Hepatocyte (in vitro differentiated cells): Measurements from ENCODE around the gene DHRS1. TPM values are rescaled to one million over a fixed set of nuclear protein-coding genes. Genes with fewer than 3 reads are reported as not detected.

Source experiments
- DNase-seq: peaks from one replicate; pipeline ENCODE4 v3.0.0-alpha.2; 2016; ENCODE audit warnings: low spot score
- H2AFZ ChIP-seq: fragments of 200-600 bp; sonication (generic); 2 replicates; pipeline ENCODE4 v1.6.0; 2016; ENCODE audit warnings: antibody characterized with exemption, mild to moderate bottlenecking
- H3K27ac ChIP-seq: fragments of 200-600 bp; sonication (generic); 2 replicates; pipeline ENCODE4 v1.5.1; 2016; ENCODE audit warnings: mild to moderate bottlenecking
- H3K27me3 ChIP-seq: fragments of 200-600 bp; sonication (generic); 2 replicates; pipeline ENCODE4 v1.6.1; 2016
- H3K36me3 ChIP-seq: fragments of 200-600 bp; sonication (generic); replicated peaks from 2 replicates; pipeline ENCODE4 v1.5.1; 2016; ENCODE audit warnings: low read depth; ENCODE audit not compliant: insufficient read depth
- H3K4me1 ChIP-seq: fragments of 200-600 bp; sonication (generic); 2 replicates; pipeline ENCODE4 v1.5.1; 2016; ENCODE audit warnings: mild to moderate bottlenecking, moderate library complexity; ENCODE audit not compliant: insufficient read depth
- H3K4me2 ChIP-seq: fragments of 200-600 bp; sonication (generic); 2 replicates; pipeline ENCODE4 v1.6.0; 2016
- H3K4me3 ChIP-seq: fragments of 200-600 bp; sonication (generic); 2 replicates; pipeline ENCODE4 v1.5.1; 2016; ENCODE audit warnings: mild to moderate bottlenecking
- H3K79me2 ChIP-seq: fragments of 200-600 bp; sonication (generic); 2 replicates; pipeline ENCODE4 v1.6.0; 2017; ENCODE audit warnings: mild to moderate bottlenecking
- H3K9me2 ChIP-seq: fragments of 200-600 bp; sonication (generic); replicated peaks from 2 replicates; pipeline ENCODE4 v1.6.0; 2017; ENCODE audit warnings: mild to moderate bottlenecking; ENCODE audit not compliant: insufficient read depth
- H3K9me3 ChIP-seq: fragments of 200-600 bp; sonication (generic); 2 replicates; pipeline ENCODE4 v1.5.1; 2016; ENCODE audit warnings: low read depth, mild to moderate bottlenecking
- H4K20me1 ChIP-seq: fragments of 200-600 bp; sonication (generic); 2 replicates; pipeline ENCODE4 v1.6.0; 2016; ENCODE audit warnings: mild to moderate bottlenecking; ENCODE audit not compliant: insufficient read depth, poor library complexity, severe bottlenecking
- CTCF ChIP-seq: fragments of 200-600 bp; sonication (generic); IDR thresholded peaks from 2 replicates; pipeline ENCODE4 v1.5.1; 2016; ENCODE audit warnings: antibody characterized with exemption, mild to moderate bottlenecking; ENCODE audit not compliant: poor library complexity
- EZH2 ChIP-seq: fragments of 200-600 bp; sonication (generic); IDR thresholded peaks from 2 replicates; pipeline ENCODE4 v1.6.1; 2016; ENCODE audit warnings: antibody characterized with exemption, mild to moderate bottlenecking, borderline replicate concordance
- EZH2phosphoT487 ChIP-seq: fragments of 200-600 bp; sonication (generic); IDR thresholded peaks from one replicate; pipeline ENCODE4 v1.6.1; 2018; ENCODE audit warnings: antibody characterized with exemption, mild to moderate bottlenecking, low read depth, moderate library complexity; ENCODE audit not compliant: unreplicated experiment, severe bottlenecking
- WGBS: methylation state at CpG from one replicate; pipeline ENCODE4 v1.1.6; 2016; ENCODE audit warnings: low lambda C conversion rate; ENCODE audit errors: missing lambda C conversion rate; 5-methylcytosine and 5-hydroxymethylcytosine counted together
- polyA plus RNA-seq: library from polyadenylated mRNA; unstranded; fragments of >200 nt; fragmentation: Nextera tagmentation; extraction: Ambion mirVana; gene quantifications from 2 replicates; pipeline ENCODE4 v1.2.1, GENCODE V29; 2016
- total RNA-seq: library from RNA; depleted of rRNA; stranded (reverse); fragments of >200 nt; gene quantifications from 2 replicates; pipeline ENCODE4 v1.2.3, GENCODE V29; 2014

Gene DHRS1
- total and polyA plus RNA-seq, 2 experiments from 2014 or later: 23.0 to 39.5 TPM

- DNase-seq: no peak
- H3K36me3 ChIP-seq: no peaks in the 10 kb centered on the region
- H3K4me3 ChIP-seq: no peak overlapping the region
- no peak overlapping the region for H3K4me2 ChIP-seq
- H3K27me3 ChIP-seq: no peaks in the 10 kb centered on the region
- no peak overlapping the region for H2AFZ ChIP-seq
- H3K27ac ChIP-seq: no peak overlapping the region
- no peaks in the 10 kb centered on the region for H3K9me2 ChIP-seq
- no peaks in the 10 kb centered on the region for H4K20me1 ChIP-seq
- 83% methylated on average over 8 of the region's 8 CpGs for WGBS
- H3K9me3 ChIP-seq: no peaks in the 10 kb centered on the region
- TF ChIP-seq EZH2phosphoT487 (no peak), EZH2 (no peak), CTCF (no peak)
- peaks cover 8% of the 10 kb centered on the region for H3K4me1 ChIP-seq
- H3K79me2 ChIP-seq: no peaks in the 10 kb centered on the region
These were observed 44.1 kb downstream of the DHRS1 start for GRCh38 chr14:24255438-24255837.

GRCh38 chr14:24254630-24255392 lies 44.8 kb downstream of the DHRS1 start:
- H4K20me1 ChIP-seq: no peaks in the 10 kb centered on the region
- H3K9me3 ChIP-seq: no peaks in the 10 kb centered on the region
- TF ChIP-seq EZH2phosphoT487: no peak
- no peak for TF ChIP-seq EZH2
- TF ChIP-seq CTCF: no peak
- no peaks in the 10 kb centered on the region for H3K79me2 ChIP-seq
- no peak overlapping the region for H3K4me2 ChIP-seq
- H2AFZ ChIP-seq: no peak overlapping the region
- no peaks in the 10 kb centered on the region for H3K9me2 ChIP-seq
- no peak for DNase-seq
- H3K27ac ChIP-seq: no peak overlapping the region
- peaks cover 8% of the 10 kb centered on the region for H3K4me1 ChIP-seq
- no peak overlapping the region for H3K4me3 ChIP-seq
- WGBS: 96% methylated on average over 19 of the region's 19 CpGs
- H3K27me3 ChIP-seq: no peaks in the 10 kb centered on the region
- no peaks in the 10 kb centered on the region for H3K36me3 ChIP-seq

GRCh38 chr14:24253936-24254335 lies 45.6 kb downstream of the DHRS1 start:
- no peaks in the 10 kb centered on the region for H3K9me2 ChIP-seq
- H3K27me3 ChIP-seq: no peaks in the 10 kb centered on the region
- no peaks in the 10 kb centered on the region for H3K36me3 ChIP-seq
- H3K27ac ChIP-seq: no peak overlapping the region
- no peak overlapping the region for H2AFZ ChIP-seq
- H3K79me2 ChIP-seq: no peaks in the 10 kb centered on the region
- no peak overlapping the region for H3K4me2 ChIP-seq
- WGBS: 92% methylated on average over 7 of the region's 7 CpGs
- no peaks in the 10 kb centered on the region for H3K9me3 ChIP-seq
- peaks cover 8% of the 10 kb centered on the region for H3K4me1 ChIP-seq
- H4K20me1 ChIP-seq: no peaks in the 10 kb centered on the region
- no peak for TF ChIP-seq CTCF
- DNase-seq: no peak
- no peak overlapping the region for H3K4me3 ChIP-seq
